ENCODE measurements around the gene TMEM223. TPM values are rescaled to one million over a fixed set of nuclear protein-coding genes. Genes with fewer than 3 reads are reported as not detected.

The TMEM223 gene
- total RNA-seq, 4 donors from 2014 or later, result 13.7 to 17.9 (median 15.8) TPM

GRCh38 chr11:62747475-62748160, 44.2 kb downstream of the TMEM223 start:
- TF ChIP-seq EP300 (IDR thresholded peaks at IDR 0.05) (no peak), CTCF (IDR thresholded peaks at IDR 0.05) (no peak), POLR2A (IDR thresholded peaks at IDR 0.05; ENCODE audit: low read depth) (no peak)
- peaks cover 10 to 24% (median 22%) of the 10 kb centered on the region in 4 donors for H3K36me3 ChIP-seq
- H3K4me3 ChIP-seq, result no peak overlapping the region
- H3K4me1 ChIP-seq, result peaks cover 2 to 30% (median 23%) of the 10 kb centered on the region in 4 donors
- peak overlapping the region in 1 of 4 donors; percentile 7 for H3K27ac ChIP-seq (replicated peaks in 1 of 4)
- 87% methylated on average over 9 of the region's 9 CpGs for WGBS
- no peak for DNase-seq (ENCODE audit: extremely low spot score)
- H3K9me3 ChIP-seq, result no peaks in the 10 kb centered on the region
- H3K27me3 ChIP-seq, result no peaks in the 10 kb centered on the region
- intact Hi-C loops (cut with DNase I), result no loop called here

Small RNA genes lying within 50 kb of the gene (small RNA-seq; reads per million reads assigned to genes)
- gene MIR6514, result 1.00 to 1.7 (median 1.3) reads per million in 3 donors
- gene RNU6-118P, result 0 reads per million in 3 donors

Other genes starting within 250 kb of the TMEM223 start
- 1,000 to 10,000 TPM; 1,278 to 2,374 (median 1,866) TPM for gene AHNAK, start 245.2 kb downstream of the TMEM223 start, total RNA-seq
- 1,000 to 10,000 TPM; 1,068 to 1,537 (median 1,375) TPM for gene EEF1G, start 218.1 kb downstream of the TMEM223 start, total RNA-seq
- 1 to 10 TPM; 4.2 to 8.0 (median 6.0) TPM for gene TUT1, start 200.5 kb downstream of the TMEM223 start, total RNA-seq
- gene MTA2, start 190.1 kb downstream of the TMEM223 start, total RNA-seq, result 10 to 100 TPM; 60.2 to 91.4 (median 88.3) TPM
- gene EML3, start 179.2 kb downstream of the TMEM223 start, total RNA-seq, result 10 to 100 TPM; 27.0 to 33.6 (median 29.0) TPM
- gene ROM1, start 178.7 kb downstream of the TMEM223 start, total RNA-seq, result 10 to 100 TPM in 2 of 4 donors, 1 to 10 TPM in 2; 3.7 to 11.9 (median 10.1) TPM
- gene B3GAT3, start 170.0 kb downstream of the TMEM223 start, total RNA-seq, result 10 to 100 TPM; 20.3 to 33.3 (median 22.1) TPM
- 100 to 1,000 TPM in 2 of 4 donors, 10 to 100 TPM in 2; 77.7 to 129 (median 111) TPM for gene GANAB, start 145.4 kb downstream of the TMEM223 start, total RNA-seq
- 10 to 100 TPM in 3 of 4 donors, 1 to 10 TPM in 1; 9.6 to 22.7 (median 21.7) TPM for gene INTS5, start 138.7 kb downstream of the TMEM223 start, total RNA-seq
- gene C11orf98, start 126.8 kb downstream of the TMEM223 start, total RNA-seq, result 10 to 100 TPM; 23.7 to 38.0 (median 33.0) TPM
- gene CSKMT, start 126.7 kb downstream of the TMEM223 start, total RNA-seq, result 1 to 10 TPM; 2.9 to 4.9 (median 3.1) TPM
- gene UQCC3, start 120.3 kb downstream of the TMEM223 start, total RNA-seq, result 1 to 10 TPM; 6.3 to 7.5 (median 7.1) TPM
- gene LBHD1, start 119.7 kb downstream of the TMEM223 start, total RNA-seq, result 1 to 10 TPM; 1.6 to 2.5 (median 1.7) TPM
- gene UBXN1, start 112.9 kb downstream of the TMEM223 start, total RNA-seq, result 100 to 1,000 TPM; 192 to 277 (median 234) TPM
- gene LRRN4CL, start 102.5 kb downstream of the TMEM223 start, total RNA-seq, result 10 to 100 TPM; 29.9 to 48.2 (median 39.2) TPM
- gene BSCL2, start 84.6 kb downstream of the TMEM223 start, total RNA-seq, result 10 to 100 TPM; 25.3 to 58.1 (median 39.2) TPM
- gene GNG3, start 84.3 kb downstream of the TMEM223 start, total RNA-seq, result 1 to 10 TPM in 2 of 4 donors, under 1 TPM in 2; 0.65 to 1.5 (median 1.0) TPM
- 10 to 100 TPM; 19.5 to 45.0 (median 36.7) TPM for gene HNRNPUL2, start 64.5 kb downstream of the TMEM223 start, total RNA-seq
- gene TTC9C, start 63.5 kb downstream of the TMEM223 start, total RNA-seq, result 10 to 100 TPM; 12.9 to 22.9 (median 18.2) TPM
- gene ZBTB3, start 37.8 kb downstream of the TMEM223 start, total RNA-seq, result 10 to 100 TPM in 1 of 4 donors, 1 to 10 TPM in 3; 6.2 to 12.3 (median 9.1) TPM
- gene POLR2G, start 30.4 kb downstream of the TMEM223 start, total RNA-seq, result 10 to 100 TPM; 41.1 to 48.2 (median 44.4) TPM
- gene TAF6L, start 20.6 kb downstream of the TMEM223 start, total RNA-seq, result 10 to 100 TPM; 12.0 to 27.2 (median 14.6) TPM
- 10 to 100 TPM; 33.2 to 50.8 (median 44.8) TPM for gene TMEM179B, start 4.6 kb downstream of the TMEM223 start, total RNA-seq
- gene NXF1, start 13.4 kb upstream of the TMEM223 start, total RNA-seq, result 10 to 100 TPM; 38.6 to 86.4 (median 48.4) TPM
- 10 to 100 TPM; 22.8 to 31.6 (median 31.6) TPM for gene STX5, start 40.0 kb upstream of the TMEM223 start, total RNA-seq
- gene TEX54, start 40.8 kb upstream of the TMEM223 start, total RNA-seq, result not detected
- gene WDR74, start 47.6 kb upstream of the TMEM223 start, total RNA-seq, result 10 to 100 TPM; 18.3 to 53.1 (median 48.1) TPM
- 100 to 1,000 TPM in 1 of 4 donors, 10 to 100 TPM in 3; 53.2 to 123 (median 86.4) TPM for gene SLC3A2, start 88.9 kb upstream of the TMEM223 start, total RNA-seq
- gene CHRM1, start 129.4 kb upstream of the TMEM223 start, total RNA-seq, result under 1 TPM in 2 of 4 donors, not detected in 2; 0.33 to 0.40 TPM
- gene SLC22A6, start 193.0 kb upstream of the TMEM223 start, total RNA-seq, result not detected
- not detected for gene SLC22A8, start 223.8 kb upstream of the TMEM223 start, total RNA-seq